DMS 273 (cell line): Measurements from ENCODE around the gene ODF4.
"Not testable (repeated sequence)": the region's sequence is repeated elsewhere in the genome, so short reads cannot be mapped to it uniquely, and the experiment has no call there.

Experiments
- DNase-seq: peaks from one replicate; lab custom pipeline; 2025; ENCODE audit not compliant: unreplicated experiment; lab: John Stamatoyannopoulos, UW

ODF4 gene

GRCh38 chr17:8324923-8325322, 14.7 kb upstream of the ODF4 start:
- no peak for DNase-seq

- no peak for DNase-seq
Measured at GRCh38 chr17:8326511-8327302, 12.9 kb upstream of the ODF4 start.

GRCh38 chr17:8327303-8327649, 12.4 kb upstream of the ODF4 start:
- DNase-seq: no peak

GRCh38 chr17:8332128-8332527, 7.5 kb upstream of the ODF4 start:
- DNase-seq: no peak

GRCh38 chr17:8332688-8333087, 7.0 kb upstream of the ODF4 start:
- no peak for DNase-seq

GRCh38 chr17:8333281-8333680, 6.4 kb upstream of the ODF4 start:
- DNase-seq: no peak

- no peak for DNase-seq
Measured at GRCh38 chr17:8337802-8338752, 1.6 kb upstream of the ODF4 start.

- DNase-seq: no peak
Measured at GRCh38 chr17:8338753-8339140, 893 bp upstream of the ODF4 start.

- no peak for DNase-seq
Measured at GRCh38 chr17:8341456-8341855, 1.8 kb downstream of the ODF4 start.

- DNase-seq: no peak
Measured at GRCh38 chr17:8345052-8345690, 5.5 kb downstream of the ODF4 start.

- DNase-seq: no peak
Measured at GRCh38 chr17:8345951-8346665, 6.5 kb downstream of the ODF4 start.

- DNase-seq: not testable (repeated sequence)
Measured at GRCh38 chr17:8347001-8347400, 7.4 kb downstream of the ODF4 start.

GRCh38 chr17:8350339-8350738, 10.7 kb downstream of the ODF4 start:
- DNase-seq: no peak

GRCh38 chr17:8353736-8354135, 14.1 kb downstream of the ODF4 start:
- DNase-seq: peak; percentile 39

GRCh38 chr17:8354236-8354635, 14.6 kb downstream of the ODF4 start:
- peak; percentile 15 for DNase-seq

GRCh38 chr17:8357910-8358309, 18.3 kb downstream of the ODF4 start:
- no peak for DNase-seq

- DNase-seq: peak; percentile 95
Measured at GRCh38 chr17:8359769-8360168, 20.1 kb downstream of the ODF4 start.

- DNase-seq: peak; percentile 61
Measured at GRCh38 chr17:8360260-8360659, 20.6 kb downstream of the ODF4 start.

- peak; percentile 23 for DNase-seq
Measured at GRCh38 chr17:8360751-8361150, 21.1 kb downstream of the ODF4 start.

- no peak for DNase-seq
Measured at GRCh38 chr17:8362651-8363332, 23.2 kb downstream of the ODF4 start.
